ENCODE measurements around the gene KLHL33.
"Not testable (repeated sequence)": the region's sequence is repeated elsewhere in the genome, so short reads cannot be mapped to it uniquely, and the experiment has no call there.

DNA sequence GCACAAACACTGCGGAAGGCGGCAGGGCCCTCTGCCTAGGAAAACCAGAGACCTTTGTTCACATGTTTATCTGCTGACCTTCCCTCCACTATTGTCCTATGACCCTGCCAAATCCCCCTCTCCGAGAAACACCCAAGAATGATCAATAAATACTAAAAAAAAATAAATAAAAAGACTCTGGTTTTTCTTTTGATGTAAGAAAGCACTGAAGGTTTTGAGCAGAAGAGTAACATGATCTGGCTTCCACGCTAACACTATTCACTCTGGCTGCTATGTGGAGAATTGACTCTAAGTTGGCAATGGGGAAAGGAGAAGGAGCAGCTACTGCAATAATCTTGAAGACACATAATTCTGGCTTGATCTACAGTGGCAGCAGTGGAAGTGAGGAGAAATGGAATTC, 7.7 kb upstream of the KLHL33 start:
- not testable (repeated sequence) for TF ChIP-seq CEBPB (IDR thresholded peaks at IDR 0.05); BHLHE40 (IDR thresholded peaks at IDR 0.05; ENCODE audit: low read depth, low read length); POLR2A (IDR thresholded peaks at IDR 0.05; ENCODE audit: low read length); HOXB5 (CRISPR knock-in tag; IDR thresholded peaks at IDR 0.05); MYC (IDR thresholded peaks at IDR 0.05; ENCODE audit: borderline replicate concordance, low read length); ZNF302 (CRISPR knock-in tag; IDR thresholded peaks at IDR 0.05); JUN (IDR thresholded peaks at IDR 0.05)
- TF ChIP-seq, protein P1, sequence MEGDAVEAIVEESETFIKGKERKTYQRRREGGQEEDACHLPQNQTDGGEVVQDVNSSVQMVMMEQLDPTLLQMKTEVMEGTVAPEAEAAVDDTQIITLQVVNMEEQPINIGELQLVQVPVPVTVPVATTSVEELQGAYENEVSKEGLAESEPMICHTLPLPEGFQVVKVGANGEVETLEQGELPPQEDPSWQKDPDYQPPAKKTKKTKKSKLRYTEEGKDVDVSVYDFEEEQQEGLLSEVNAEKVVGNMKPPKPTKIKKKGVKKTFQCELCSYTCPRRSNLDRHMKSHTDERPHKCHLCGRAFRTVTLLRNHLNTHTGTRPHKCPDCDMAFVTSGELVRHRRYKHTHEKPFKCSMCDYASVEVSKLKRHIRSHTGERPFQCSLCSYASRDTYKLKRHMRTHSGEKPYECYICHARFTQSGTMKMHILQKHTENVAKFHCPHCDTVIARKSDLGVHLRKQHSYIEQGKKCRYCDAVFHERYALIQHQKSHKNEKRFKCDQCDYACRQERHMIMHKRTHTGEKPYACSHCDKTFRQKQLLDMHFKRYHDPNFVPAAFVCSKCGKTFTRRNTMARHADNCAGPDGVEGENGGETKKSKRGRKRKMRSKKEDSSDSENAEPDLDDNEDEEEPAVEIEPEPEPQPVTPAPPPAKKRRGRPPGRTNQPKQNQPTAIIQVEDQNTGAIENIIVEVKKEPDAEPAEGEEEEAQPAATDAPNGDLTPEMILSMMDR (IDR thresholded peaks at IDR 0.05), result not testable (repeated sequence)
- TF ChIP-seq, protein P2, sequence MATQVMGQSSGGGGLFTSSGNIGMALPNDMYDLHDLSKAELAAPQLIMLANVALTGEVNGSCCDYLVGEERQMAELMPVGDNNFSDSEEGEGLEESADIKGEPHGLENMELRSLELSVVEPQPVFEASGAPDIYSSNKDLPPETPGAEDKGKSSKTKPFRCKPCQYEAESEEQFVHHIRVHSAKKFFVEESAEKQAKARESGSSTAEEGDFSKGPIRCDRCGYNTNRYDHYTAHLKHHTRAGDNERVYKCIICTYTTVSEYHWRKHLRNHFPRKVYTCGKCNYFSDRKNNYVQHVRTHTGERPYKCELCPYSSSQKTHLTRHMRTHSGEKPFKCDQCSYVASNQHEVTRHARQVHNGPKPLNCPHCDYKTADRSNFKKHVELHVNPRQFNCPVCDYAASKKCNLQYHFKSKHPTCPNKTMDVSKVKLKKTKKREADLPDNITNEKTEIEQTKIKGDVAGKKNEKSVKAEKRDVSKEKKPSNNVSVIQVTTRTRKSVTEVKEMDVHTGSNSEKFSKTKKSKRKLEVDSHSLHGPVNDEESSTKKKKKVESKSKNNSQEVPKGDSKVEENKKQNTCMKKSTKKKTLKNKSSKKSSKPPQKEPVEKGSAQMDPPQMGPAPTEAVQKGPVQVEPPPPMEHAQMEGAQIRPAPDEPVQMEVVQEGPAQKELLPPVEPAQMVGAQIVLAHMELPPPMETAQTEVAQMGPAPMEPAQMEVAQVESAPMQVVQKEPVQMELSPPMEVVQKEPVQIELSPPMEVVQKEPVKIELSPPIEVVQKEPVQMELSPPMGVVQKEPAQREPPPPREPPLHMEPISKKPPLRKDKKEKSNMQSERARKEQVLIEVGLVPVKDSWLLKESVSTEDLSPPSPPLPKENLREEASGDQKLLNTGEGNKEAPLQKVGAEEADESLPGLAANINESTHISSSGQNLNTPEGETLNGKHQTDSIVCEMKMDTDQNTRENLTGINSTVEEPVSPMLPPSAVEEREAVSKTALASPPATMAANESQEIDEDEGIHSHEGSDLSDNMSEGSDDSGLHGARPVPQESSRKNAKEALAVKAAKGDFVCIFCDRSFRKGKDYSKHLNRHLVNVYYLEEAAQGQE (IDR thresholded peaks at IDR 0.05), result not testable (repeated sequence)
